Measurements from ENCODE around the gene PTPRM.

- TF ChIP-seq POLR2AphosphoS5 (IDR thresholded peaks at IDR 0.05; ENCODE audit: low read depth, low read length) (no peak), TAF1 (IDR thresholded peaks at IDR 0.05; ENCODE audit: borderline replicate concordance, low read depth, low read length) (no peak), POLR2A (IDR thresholded peaks at IDR 0.05; ENCODE audit: low read depth, low read length) (no peak)
These were observed 32.9 kb downstream of the PTPRM start for GRCh38 chr18:7600036-7600435.

All from GM12892 (cell line).